HUES48 (cell line): ENCODE measurements around the gene ATP8B1.
A peak's percentile ranks its signal among the peaks of the same experiment; 100 is the strongest.

ENCODE experiments used
- H3K27ac ChIP-seq: one replicate; pipeline ENCODE4 v1.7.0; 2013; ENCODE audit warnings: low read depth, low read length, inconsistent platforms
- H3K27me3 ChIP-seq: 2 replicates; pipeline ENCODE4 v1.6.1; 2013; ENCODE audit warnings: mild to moderate bottlenecking, low read length; ENCODE audit not compliant: control insufficient read depth, insufficient read depth
- H3K36me3 ChIP-seq: 2 replicates; pipeline ENCODE4 v1.6.1; 2013; ENCODE audit warnings: low read length; ENCODE audit not compliant: control insufficient read depth, insufficient read depth
- H3K4me1 ChIP-seq: 2 replicates; pipeline ENCODE4 v1.6.1; 2013; ENCODE audit warnings: mild to moderate bottlenecking, low read length; ENCODE audit not compliant: control insufficient read depth, insufficient read depth
- H3K4me3 ChIP-seq: 2 replicates; pipeline ENCODE4 v1.5.1; 2013; ENCODE audit warnings: mild to moderate bottlenecking, low read depth, low read length
- H3K9ac ChIP-seq: 2 replicates; pipeline ENCODE4 v1.6.1; 2013; ENCODE audit warnings: mild to moderate bottlenecking, low read depth, low read length, moderate library complexity
- H3K9me3 ChIP-seq: 2 replicates; pipeline ENCODE4 v1.6.1; 2013; ENCODE audit warnings: low read length; ENCODE audit not compliant: control insufficient read depth, insufficient read depth

ATP8B1 gene

GRCh38 chr18:57780706-57781347 lies 22.3 kb downstream of the ATP8B1 start:
- peak overlapping the region; percentile 65 for H3K27ac ChIP-seq
- H3K4me1 ChIP-seq: peaks cover 9% of the 10 kb centered on the region
- H3K36me3 ChIP-seq: no peaks in the 10 kb centered on the region
- H3K9me3 ChIP-seq: no peaks in the 10 kb centered on the region
- H3K4me3 ChIP-seq: no peak overlapping the region
- H3K9ac ChIP-seq: no peak overlapping the region
- H3K27me3 ChIP-seq: no peaks in the 10 kb centered on the region

GRCh38 chr18:57780318-57780705 lies 22.8 kb downstream of the ATP8B1 start:
- Histone ChIP-seq H3K4me1 (peaks cover 9% of the 10 kb centered on the region), H3K27me3 (no peaks in the 10 kb centered on the region), H3K4me3 (no peak overlapping the region), H3K36me3 (no peaks in the 10 kb centered on the region), H3K9me3 (no peaks in the 10 kb centered on the region), H3K9ac (no peak overlapping the region), H3K27ac (peak overlapping the region; percentile 65)

GRCh38 chr18:57776767-57777166 lies 26.3 kb downstream of the ATP8B1 start:
- no peaks in the 10 kb centered on the region for H3K27me3 ChIP-seq
- H3K4me3 ChIP-seq: no peak overlapping the region
- H3K4me1 ChIP-seq: peaks cover 13% of the 10 kb centered on the region
- no peaks in the 10 kb centered on the region for H3K9me3 ChIP-seq
- no peak overlapping the region for H3K27ac ChIP-seq
- no peaks in the 10 kb centered on the region for H3K36me3 ChIP-seq
- H3K9ac ChIP-seq: no peak overlapping the region

- Histone ChIP-seq H3K36me3 (no peaks in the 10 kb centered on the region), H3K27me3 (no peaks in the 10 kb centered on the region), H3K9me3 (no peaks in the 10 kb centered on the region), H3K4me3 (no peak overlapping the region), H3K27ac (no peak overlapping the region), H3K4me1 (peaks cover 17% of the 10 kb centered on the region), H3K9ac (no peak overlapping the region)
These were observed 26.8 kb downstream of the ATP8B1 start for GRCh38 chr18:57776354-57776753.

GRCh38 chr18:57775937-57776336 lies 27.2 kb downstream of the ATP8B1 start:
- H3K9ac ChIP-seq: no peak overlapping the region
- H3K4me1 ChIP-seq: peaks cover 20% of the 10 kb centered on the region
- H3K27me3 ChIP-seq: no peaks in the 10 kb centered on the region
- no peaks in the 10 kb centered on the region for H3K36me3 ChIP-seq
- H3K27ac ChIP-seq: no peak overlapping the region
- H3K9me3 ChIP-seq: no peaks in the 10 kb centered on the region
- H3K4me3 ChIP-seq: no peak overlapping the region

GRCh38 chr18:57772387-57772799 lies 30.7 kb downstream of the ATP8B1 start:
- H3K9ac ChIP-seq: no peak overlapping the region

GRCh38 chr18:57771626-57772025 lies 31.5 kb downstream of the ATP8B1 start:
- H3K36me3 ChIP-seq: no peaks in the 10 kb centered on the region
- no peaks in the 10 kb centered on the region for H3K27me3 ChIP-seq
- H3K9ac ChIP-seq: no peak overlapping the region
- peaks cover 12% of the 10 kb centered on the region; the same call in 1 of the 2 replicates for H3K4me1 ChIP-seq
- no peak overlapping the region for H3K4me3 ChIP-seq
- no peaks in the 10 kb centered on the region for H3K9me3 ChIP-seq
- H3K27ac ChIP-seq: no peak overlapping the region

More at GRCh38 chr18:57772387-57772799, 30.7 kb downstream of the ATP8B1 start:
- Histone ChIP-seq H3K27me3 (no peaks in the 10 kb centered on the region), H3K36me3 (no peaks in the 10 kb centered on the region), H3K27ac (no peak overlapping the region), H3K9me3 (no peaks in the 10 kb centered on the region), H3K4me1 (peaks cover 12% of the 10 kb centered on the region; the same call in 1 of the 2 replicates), H3K4me3 (no peak overlapping the region)

- no peaks in the 10 kb centered on the region for H3K9me3 ChIP-seq
- H3K27me3 ChIP-seq: no peaks in the 10 kb centered on the region
- H3K4me3 ChIP-seq: no peak overlapping the region
- no peak overlapping the region for H3K27ac ChIP-seq
- H3K9ac ChIP-seq: no peak overlapping the region
- peaks cover 12% of the 10 kb centered on the region; the same call in 1 of the 2 replicates for H3K4me1 ChIP-seq
- H3K36me3 ChIP-seq: no peaks in the 10 kb centered on the region
These were observed 31.9 kb downstream of the ATP8B1 start for GRCh38 chr18:57771193-57771592.

- Histone ChIP-seq H3K27ac (no peak overlapping the region), H3K36me3 (no peaks in the 10 kb centered on the region)
These were observed 34.4 kb downstream of the ATP8B1 start for GRCh38 chr18:57768537-57769326.

GRCh38 chr18:57767259-57768050 lies 35.7 kb downstream of the ATP8B1 start:
- H3K9me3 ChIP-seq: no peaks in the 10 kb centered on the region
- no peak overlapping the region for H3K4me3 ChIP-seq
- peaks cover 12% of the 10 kb centered on the region; the same call in 1 of the 2 replicates for H3K4me1 ChIP-seq
- no peaks in the 10 kb centered on the region for H3K36me3 ChIP-seq
- no peak overlapping the region for H3K9ac ChIP-seq
- no peak overlapping the region for H3K27ac ChIP-seq
- no peaks in the 10 kb centered on the region for H3K27me3 ChIP-seq

More at GRCh38 chr18:57768537-57769326, 34.4 kb downstream of the ATP8B1 start:
- Histone ChIP-seq H3K4me1 (peaks cover 12% of the 10 kb centered on the region; the same call in 1 of the 2 replicates), H3K9me3 (no peaks in the 10 kb centered on the region), H3K9ac (no peak overlapping the region), H3K4me3 (no peak overlapping the region), H3K27me3 (no peaks in the 10 kb centered on the region)
